Liver (tissue), 9 donors: ENCODE data around the gene SLC1A3. TPM values are rescaled to one million over a fixed set of nuclear protein-coding genes. Genes with fewer than 3 reads are reported as not detected.

ENCODE experiments used
- DNase-seq: peaks from one replicate; pipeline ENCODE4 v3.0.0-alpha.2; 2017; ENCODE audit warnings: low spot score
- H3K27ac ChIP-seq, 2 donors: one replicate each; pipeline ENCODE4 v1.7.0; 2013; ENCODE audit warnings: inconsistent platforms in 2 of 2, low read length in 2 of 2, control low read depth in 1 of 2, low read depth in 1 of 2, mild to moderate bottlenecking in 1 of 2
- H3K27me3 ChIP-seq, 4 donors: one replicate each; pipeline versions ENCODE4 v1.6.1 to v1.7.0; 2013; ENCODE audit warnings: low read length in 3 of 4, inconsistent platforms in 1 of 4, mild to moderate bottlenecking in 1 of 4, moderate library complexity in 1 of 4; ENCODE audit not compliant: control insufficient read depth in 4 of 4, insufficient read depth in 4 of 4
- H3K36me3 ChIP-seq, 4 donors: one replicate each; pipeline versions ENCODE4 v1.6.1 to v1.7.0; 2013; ENCODE audit warnings: low read length in 3 of 4, mild to moderate bottlenecking in 3 of 4, low read depth in 1 of 4, moderate library complexity in 1 of 4; ENCODE audit not compliant: control insufficient read depth in 4 of 4, insufficient read depth in 3 of 4
- H3K4me1 ChIP-seq, 4 donors: one replicate each; pipeline versions ENCODE4 v1.6.1 to v1.7.0; 2013; ENCODE audit warnings: low read length in 3 of 4, mild to moderate bottlenecking in 3 of 4, moderate library complexity in 1 of 4; ENCODE audit not compliant: control insufficient read depth in 4 of 4, insufficient read depth in 4 of 4
- H3K4me3 ChIP-seq, 3 donors: one replicate each; pipeline versions ENCODE4 v1.6.1 to v1.7.0; 2013; ENCODE audit warnings: low read length in 3 of 3, control low read depth in 1 of 3, low read depth in 1 of 3, mild to moderate bottlenecking in 1 of 3
- H3K9ac ChIP-seq, 2 donors: one replicate each; pipeline ENCODE4 v1.7.0; 2013; ENCODE audit warnings: low read length in 2 of 2, mild to moderate bottlenecking in 2 of 2, moderate library complexity in 2 of 2, control low read depth in 1 of 2, low read depth in 1 of 2
- H3K9me3 ChIP-seq, 4 donors: one replicate each; pipeline versions ENCODE4 v1.6.1 to v1.7.0; 2013; ENCODE audit warnings: low read length in 3 of 4; ENCODE audit not compliant: control insufficient read depth in 4 of 4
- ATF3 ChIP-seq: IDR thresholded peaks from 2 replicates; pipeline ENCODE4 v1.6.1; 2016; ENCODE audit warnings: antibody characterized with exemption
- CTCF ChIP-seq: fragments of 150-350 bp; IDR thresholded peaks from 2 replicates; pipeline ENCODE4 v1.5.1; 2017; ENCODE audit warnings: improper control_type of control experiment, low read depth, low read length; ENCODE audit not compliant: missing input control
- EGR1 ChIP-seq, 2 donors: IDR thresholded peaks; 2 replicates each; pipeline ENCODE4 v1.6.1; 2016 to 2018; ENCODE audit warnings: antibody characterized with exemption in 2 of 2, low read depth in 2 of 2
- FOXA1 ChIP-seq: IDR thresholded peaks from 2 replicates; pipeline ENCODE4 v1.6.1; 2016; ENCODE audit warnings: antibody characterized with exemption
- FOXA2 ChIP-seq: IDR thresholded peaks from 2 replicates; pipeline ENCODE4 v1.6.1; 2016; ENCODE audit warnings: antibody characterized with exemption
- GABPA ChIP-seq, 2 donors: IDR thresholded peaks in 1 of 2; conservative IDR thresholded peaks in 1 of 2; 2 replicates each; pipeline ENCODE4 v1.6.1; 2016; ENCODE audit warnings: antibody characterized with exemption in 2 of 2, mild to moderate bottlenecking in 1 of 2, moderate library complexity in 1 of 2
- HNF4A ChIP-seq, 2 donors: conservative IDR thresholded peaks; 2 replicates each; pipeline ENCODE4 v1.6.1; 2016; ENCODE audit warnings: antibody characterized with exemption in 2 of 2, mild to moderate bottlenecking in 2 of 2
- HNF4G ChIP-seq: IDR thresholded peaks from 2 replicates; pipeline ENCODE4 v1.6.1; 2016; ENCODE audit warnings: antibody characterized with exemption
- JUND ChIP-seq, 2 donors: IDR thresholded peaks; 2 replicates each; pipeline ENCODE4 v1.6.1; 2016; ENCODE audit warnings: antibody characterized with exemption in 2 of 2
- MAX ChIP-seq: IDR thresholded peaks from 2 replicates; pipeline ENCODE4 v1.6.1; 2016; ENCODE audit warnings: antibody characterized with exemption
- NR2F2 ChIP-seq: IDR thresholded peaks from 2 replicates; pipeline ENCODE4 v1.6.1; 2016; ENCODE audit warnings: antibody characterized with exemption
- RAD21 ChIP-seq, 2 donors: IDR thresholded peaks; 2 replicates each; pipeline ENCODE4 v1.6.1; 2016; ENCODE audit warnings: antibody characterized with exemption in 2 of 2, mild to moderate bottlenecking in 2 of 2
- RXRA ChIP-seq, 2 donors: IDR thresholded peaks; 2 replicates each; pipeline ENCODE4 v1.6.1; 2017 to 2018; ENCODE audit warnings: antibody characterized with exemption in 2 of 2, mild to moderate bottlenecking in 1 of 2
- SP1 ChIP-seq: IDR thresholded peaks from 2 replicates; pipeline ENCODE4 v1.6.1; 2018; ENCODE audit warnings: antibody characterized with exemption, mild to moderate bottlenecking
- TAF1 ChIP-seq: conservative IDR thresholded peaks from 2 replicates; pipeline ENCODE4 v1.6.1; 2016; ENCODE audit warnings: antibody characterized with exemption, mild to moderate bottlenecking
- YY1 ChIP-seq: IDR thresholded peaks from 2 replicates; pipeline ENCODE4 v1.6.1; 2016; ENCODE audit warnings: antibody characterized with exemption, mild to moderate bottlenecking
- WGBS: extraction: QIAGEN DNeasy Blood & Tissue Kit; methylation state at CpG from one replicate; pipeline ENCODE4 v1.1.7; 2013; 5-methylcytosine and 5-hydroxymethylcytosine counted together
- polyA plus RNA-seq, 2 donors: library from polyadenylated mRNA; stranded (reverse) in 1 of 2; unstranded in 1 of 2; fragments of 200-250 nt in 1 of 2; fragments of >200 nt in 1 of 2; fragmentation: Nextera tagmentation in 1 of 2; extraction: Ambion mirVana in 1 of 2; gene quantifications; one replicate each; pipeline versions ENCODE4 v1.2.1 to v1.2.3, GENCODE V29; 2013 to 2015
- total RNA-seq, 2 donors: library from RNA; depleted of rRNA; stranded (reverse); fragments of >200 nt; gene quantifications; one replicate each; pipeline ENCODE4 v1.2.3, GENCODE V29; 2014
- TF ChIP-seq, protein P1 (sequence below): IDR thresholded peaks from 2 replicates; pipeline ENCODE4 v1.6.1; 2016; ENCODE audit warnings: antibody characterized with exemption
- TF ChIP-seq, protein P2 (sequence below): IDR thresholded peaks from 2 replicates; pipeline ENCODE4 v1.6.1; 2016; ENCODE audit warnings: antibody characterized with exemption, mild to moderate bottlenecking
- donor health status: healthy.
- donor health status: healthy.
- donor health status: healthy.
- donor health status: healthy.
- donor health status: healthy.

SLC1A3 gene
- total and polyA plus RNA-seq, 4 donors = 1.8 to 8.8 (median 2.8) TPM

- Histone ChIP-seq H3K9ac (no peak overlapping the region), H3K9me3 (no peaks in the 10 kb centered on the region), H3K4me3 (no peak overlapping the region), H3K4me1 (no peaks in the 10 kb centered on the region), H3K27ac (no peak overlapping the region), H3K36me3 (no peaks in the 10 kb centered on the region), H3K27me3 (peaks cover 0 to 11% (median 1%) of the 10 kb centered on the region in 4 donors)
- DNase-seq = no peak
- no peak for TF ChIP-seq YY1
- no peak for TF ChIP-seq ATF3
- TF ChIP-seq CTCF = no peak
- no peak for TF ChIP-seq JUND (IDR thresholded peaks at IDR 0.05)
- no peak for TF ChIP-seq HNF4A (conservative IDR thresholded peaks at IDR 0.05)
- TF ChIP-seq NR2F2 = no peak
- no peak for TF ChIP-seq FOXA1
- no peak for TF ChIP-seq FOXA2
- no peak for TF ChIP-seq MAX
- TF ChIP-seq RXRA (IDR thresholded peaks at IDR 0.05) = no peak
- TF ChIP-seq, protein P1, sequence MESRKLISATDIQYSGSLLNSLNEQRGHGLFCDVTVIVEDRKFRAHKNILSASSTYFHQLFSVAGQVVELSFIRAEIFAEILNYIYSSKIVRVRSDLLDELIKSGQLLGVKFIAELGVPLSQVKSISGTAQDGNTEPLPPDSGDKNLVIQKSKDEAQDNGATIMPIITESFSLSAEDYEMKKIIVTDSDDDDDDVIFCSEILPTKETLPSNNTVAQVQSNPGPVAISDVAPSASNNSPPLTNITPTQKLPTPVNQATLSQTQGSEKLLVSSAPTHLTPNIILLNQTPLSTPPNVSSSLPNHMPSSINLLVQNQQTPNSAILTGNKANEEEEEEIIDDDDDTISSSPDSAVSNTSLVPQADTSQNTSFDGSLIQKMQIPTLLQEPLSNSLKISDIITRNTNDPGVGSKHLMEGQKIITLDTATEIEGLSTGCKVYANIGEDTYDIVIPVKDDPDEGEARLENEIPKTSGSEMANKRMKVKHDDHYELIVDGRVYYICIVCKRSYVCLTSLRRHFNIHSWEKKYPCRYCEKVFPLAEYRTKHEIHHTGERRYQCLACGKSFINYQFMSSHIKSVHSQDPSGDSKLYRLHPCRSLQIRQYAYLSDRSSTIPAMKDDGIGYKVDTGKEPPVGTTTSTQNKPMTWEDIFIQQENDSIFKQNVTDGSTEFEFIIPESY = no peak
- no peak for TF ChIP-seq EGR1 (IDR thresholded peaks at IDR 0.05; ENCODE audit: low read depth in 2 of 2)
- no peak for TF ChIP-seq GABPA (IDR thresholded peaks at IDR 0.05 in 1 of 2, conservative IDR thresholded peaks at IDR 0.05 in 1 of 2)
- TF ChIP-seq TAF1 = no peak
- TF ChIP-seq, protein P2, sequence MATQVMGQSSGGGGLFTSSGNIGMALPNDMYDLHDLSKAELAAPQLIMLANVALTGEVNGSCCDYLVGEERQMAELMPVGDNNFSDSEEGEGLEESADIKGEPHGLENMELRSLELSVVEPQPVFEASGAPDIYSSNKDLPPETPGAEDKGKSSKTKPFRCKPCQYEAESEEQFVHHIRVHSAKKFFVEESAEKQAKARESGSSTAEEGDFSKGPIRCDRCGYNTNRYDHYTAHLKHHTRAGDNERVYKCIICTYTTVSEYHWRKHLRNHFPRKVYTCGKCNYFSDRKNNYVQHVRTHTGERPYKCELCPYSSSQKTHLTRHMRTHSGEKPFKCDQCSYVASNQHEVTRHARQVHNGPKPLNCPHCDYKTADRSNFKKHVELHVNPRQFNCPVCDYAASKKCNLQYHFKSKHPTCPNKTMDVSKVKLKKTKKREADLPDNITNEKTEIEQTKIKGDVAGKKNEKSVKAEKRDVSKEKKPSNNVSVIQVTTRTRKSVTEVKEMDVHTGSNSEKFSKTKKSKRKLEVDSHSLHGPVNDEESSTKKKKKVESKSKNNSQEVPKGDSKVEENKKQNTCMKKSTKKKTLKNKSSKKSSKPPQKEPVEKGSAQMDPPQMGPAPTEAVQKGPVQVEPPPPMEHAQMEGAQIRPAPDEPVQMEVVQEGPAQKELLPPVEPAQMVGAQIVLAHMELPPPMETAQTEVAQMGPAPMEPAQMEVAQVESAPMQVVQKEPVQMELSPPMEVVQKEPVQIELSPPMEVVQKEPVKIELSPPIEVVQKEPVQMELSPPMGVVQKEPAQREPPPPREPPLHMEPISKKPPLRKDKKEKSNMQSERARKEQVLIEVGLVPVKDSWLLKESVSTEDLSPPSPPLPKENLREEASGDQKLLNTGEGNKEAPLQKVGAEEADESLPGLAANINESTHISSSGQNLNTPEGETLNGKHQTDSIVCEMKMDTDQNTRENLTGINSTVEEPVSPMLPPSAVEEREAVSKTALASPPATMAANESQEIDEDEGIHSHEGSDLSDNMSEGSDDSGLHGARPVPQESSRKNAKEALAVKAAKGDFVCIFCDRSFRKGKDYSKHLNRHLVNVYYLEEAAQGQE = no peak
- TF ChIP-seq HNF4G = no peak
- TF ChIP-seq SP1 = no peak
- no peak for TF ChIP-seq RAD21 (IDR thresholded peaks at IDR 0.05)
- 78% methylated on average over 1 of the region's 1 CpG for WGBS
These were observed 24.1 kb downstream of the SLC1A3 start for GRCh38 chr5:36630201-36631145.
